Keratinocyte (primary cell): ENCODE data around the gene COMMD7. TPM values are rescaled to one million over a fixed set of nuclear protein-coding genes. Genes with fewer than 3 reads are reported as not detected.

Experiments used
- DNase-seq: peaks from one replicate; pipeline ENCODE4 v3.0.0-alpha.2; 2011; ENCODE audit warnings: low read depth, missing footprints, low spot score
- FAIRE-seq: peaks from 2 replicates; lab custom pipeline; 2011; peaks lifted over from hg19 to GRCh38; lab: Jason Lieb, UNC
- H2AFZ ChIP-seq: 2 replicates; pipeline ENCODE4 v1.6.0; 2012; ENCODE audit warnings: low read length, control low read depth, inconsistent platforms; ENCODE audit not compliant: control insufficient read depth
- H3K27ac ChIP-seq: 2 replicates; pipeline ENCODE4 v1.5.1; 2011; ENCODE audit warnings: low read length; ENCODE audit not compliant: control insufficient read depth, insufficient read depth
- H3K27me3 ChIP-seq: 3 replicates; pipeline ENCODE4 v1.6.0; 2011; ENCODE audit warnings: low read length; ENCODE audit not compliant: control insufficient read depth, insufficient read depth; ENCODE audit errors: extremely low read depth
- H3K36me3 ChIP-seq, 2 experiments: 2 replicates in 1 of 2; 3 replicates in 1 of 2; pipeline ENCODE4 v1.5.1; 2011; ENCODE audit warnings: low read length in 2 of 2, mild to moderate bottlenecking in 1 of 2; ENCODE audit not compliant: control insufficient read depth in 2 of 2, insufficient read depth in 2 of 2; ENCODE audit errors: extremely low read depth in 1 of 2
- H3K4me1 ChIP-seq: 3 replicates; pipeline ENCODE4 v1.5.1; 2011; ENCODE audit warnings: low read length; ENCODE audit not compliant: control insufficient read depth, insufficient read depth; ENCODE audit errors: extremely low read depth
- H3K4me2 ChIP-seq: 3 replicates; pipeline ENCODE4 v1.6.0; 2011; ENCODE audit warnings: low read depth, low read length; ENCODE audit not compliant: control insufficient read depth, insufficient read depth; ENCODE audit errors: extremely low read depth
- H3K4me3 ChIP-seq, 3 experiments: fragments of 200-600 bp in 1 of 3; sonication (generic) in 1 of 3; 2 replicates in 2 of 3; 3 replicates in 1 of 3; pipeline ENCODE4 v1.5.1; 2011 to 2016; ENCODE audit warnings: low read length in 3 of 3, mild to moderate bottlenecking in 3 of 3, control low read depth in 2 of 3, inconsistent platforms in 1 of 3, low read depth in 1 of 3, mixed read lengths in 1 of 3, mixed run types in 1 of 3, moderate library complexity in 1 of 3; ENCODE audit not compliant: control insufficient read depth in 2 of 3, insufficient read depth in 2 of 3; ENCODE audit errors: extremely low read depth in 1 of 3
- H3K79me2 ChIP-seq: 2 replicates; pipeline ENCODE4 v1.6.0; 2012; ENCODE audit warnings: low read length; ENCODE audit not compliant: control insufficient read depth, insufficient read depth
- H3K9ac ChIP-seq: 3 replicates; pipeline ENCODE4 v1.6.0; 2011; ENCODE audit warnings: low read length; ENCODE audit not compliant: control insufficient read depth, insufficient read depth; ENCODE audit errors: extremely low read depth
- H3K9me1 ChIP-seq: 3 replicates; pipeline ENCODE4 v1.6.0; 2011; ENCODE audit warnings: low read length; ENCODE audit not compliant: control insufficient read depth, insufficient read depth; ENCODE audit errors: extremely low read depth
- H3K9me3 ChIP-seq: 2 replicates; pipeline ENCODE4 v1.5.1; 2012; ENCODE audit warnings: low read depth, low read length; ENCODE audit not compliant: control insufficient read depth
- H4K20me1 ChIP-seq: 3 replicates; pipeline ENCODE4 v1.6.0; 2011; ENCODE audit warnings: low read length; ENCODE audit not compliant: control insufficient read depth, insufficient read depth; ENCODE audit errors: extremely low read depth
- CTCF ChIP-seq, 3 experiments: IDR thresholded peaks in 1 of 3; conservative IDR thresholded peaks in 1 of 3; optimal IDR thresholded peaks in 1 of 3; 2 replicates in 2 of 3; 3 replicates in 1 of 3; pipeline versions ENCODE3 to v1.5.1; 2011; ENCODE audit warnings: low read length in 3 of 3, mild to moderate bottlenecking in 3 of 3, moderate library complexity in 2 of 3, control low read depth in 1 of 3, inconsistent platforms in 1 of 3; ENCODE audit not compliant: insufficient read depth in 2 of 3; ENCODE audit errors: extremely low read depth in 1 of 3
- EZH2 ChIP-seq: IDR thresholded peaks from one replicate; pipeline ENCODE4 v1.6.1; 2012; ENCODE audit warnings: inconsistent platforms, mild to moderate bottlenecking, low read length, moderate library complexity
- dilution Hi-C: fragments of 300-500 bp; cut with MboI; formaldehyde crosslinking; loops from one replicate; pipeline ENCODE4 v1.7.0; 2020; ENCODE audit warnings: low sequenced_read_pairs; ENCODE audit not compliant: extremely low pct_ligation_motif_present
- polyA plus RNA-seq, 5 experiments: library from polyadenylated mRNA; depleted of rRNA in 3 of 5; stranded (reverse) in 3 of 5; stranded (forward) in 1 of 5; unstranded in 1 of 5; fragments of >200 nt; gene quantifications; 1 replicate in 1 of 5; 2 replicates in 3 of 5; 3 replicates in 1 of 5; pipeline versions ENCODE4 v1.2.1 to v1.2.3, GENCODE V29; 2011 to 2012; ENCODE audit warnings: missing spikeins in 2 of 5, low read depth in 1 of 5, low replicate concordance in 1 of 5

The COMMD7 gene
- polyA plus RNA-seq, 1 donor (not counting 4 experiments of a cell fraction or from before 2014, with no cell fraction given): 39.9 TPM

- FAIRE-seq: no peak
- Histone ChIP-seq H3K79me2 (no peaks in the 10 kb centered on the region), H3K36me3 (no peaks in the 10 kb centered on the region), H2AFZ (no peak overlapping the region), H3K4me3 (no peak overlapping the region), H3K27ac (no peak overlapping the region), H3K4me1 (peaks cover 25% of the 10 kb centered on the region), H4K20me1 (no peaks in the 10 kb centered on the region), H3K27me3 (no peaks in the 10 kb centered on the region), H3K9me1 (no peaks in the 10 kb centered on the region), H3K9ac (no peak overlapping the region), H3K9me3 (no peaks in the 10 kb centered on the region), H3K4me2 (no peak overlapping the region)
- TF ChIP-seq CTCF (optimal IDR thresholded peaks at IDR 0.05 in 1 of 3, IDR thresholded peaks at IDR 0.05 in 1 of 3, conservative IDR thresholded peaks at IDR 0.05 in 1 of 3; ENCODE audit: extremely low read depth in 1 of 3, insufficient read depth in 2 of 3, low read length in 3 of 3): no peak
- no peak for TF ChIP-seq EZH2
- dilution Hi-C loops: no loop called here
- no peak for DNase-seq
Observed at GRCh38 chr20:32680544-32681174, 62.6 kb downstream of the COMMD7 start.

DNA sequence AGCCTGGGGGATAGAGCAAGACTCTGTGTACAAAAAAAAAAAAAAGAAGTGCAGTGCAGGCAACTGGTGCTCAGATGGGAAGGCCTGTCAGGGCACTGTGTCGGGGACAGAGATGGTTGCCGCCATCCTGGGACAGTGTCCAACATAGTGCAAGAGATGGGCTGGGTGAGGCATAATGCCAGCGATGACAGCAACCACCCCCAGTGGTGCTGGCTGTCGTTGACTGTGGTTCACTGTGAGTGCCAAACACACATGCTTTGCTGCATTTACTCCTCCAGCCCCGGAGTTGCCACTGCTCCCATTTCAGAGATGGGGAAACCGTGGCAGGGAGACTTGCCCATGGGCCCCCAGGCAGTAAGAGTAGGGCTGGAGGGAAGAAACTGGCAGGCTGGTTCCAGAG, 64.3 kb downstream of the COMMD7 start:
- dilution Hi-C loops: no loop called here
- TF ChIP-seq CTCF (optimal IDR thresholded peaks at IDR 0.05 in 1 of 3, IDR thresholded peaks at IDR 0.05 in 1 of 3, conservative IDR thresholded peaks at IDR 0.05 in 1 of 3; ENCODE audit: extremely low read depth in 1 of 3, insufficient read depth in 2 of 3, low read length in 3 of 3): no peak
- no peak for TF ChIP-seq EZH2
- no peaks in the 10 kb centered on the region for H3K79me2 ChIP-seq
- no peak overlapping the region for H3K4me3 ChIP-seq
- no peak overlapping the region for H2AFZ ChIP-seq
- H3K36me3 ChIP-seq: no peaks in the 10 kb centered on the region
- H3K9ac ChIP-seq: no peak overlapping the region
- no peaks in the 10 kb centered on the region for H3K9me3 ChIP-seq
- DNase-seq (no peak), FAIRE-seq (no peak)
- H4K20me1 ChIP-seq: no peaks in the 10 kb centered on the region
- H3K4me1 ChIP-seq: peaks cover 25% of the 10 kb centered on the region
- H3K27me3 ChIP-seq: no peaks in the 10 kb centered on the region
- no peak overlapping the region for H3K27ac ChIP-seq
- no peak overlapping the region for H3K4me2 ChIP-seq
- H3K9me1 ChIP-seq: no peaks in the 10 kb centered on the region
